Activated T-helper 1 cell treated with anti-CD3 and anti-CD28 coated beads, Interleukin-2, amount 50 U/mL, for 16 hours (primary cell): Measurements from ENCODE around the gene C5.
"Not testable (repeated sequence)": the region's sequence is repeated elsewhere in the genome, so short reads cannot be mapped to it uniquely, and the experiment has no call there.

ENCODE experiments used
- DNase-seq, 2 donors: peaks; one replicate each; pipeline ENCODE4 v3.0.0-alpha.2; 2020; ENCODE audit warnings: low read depth in 1 of 2, low spot score in 1 of 2

The C5 gene

DNA sequence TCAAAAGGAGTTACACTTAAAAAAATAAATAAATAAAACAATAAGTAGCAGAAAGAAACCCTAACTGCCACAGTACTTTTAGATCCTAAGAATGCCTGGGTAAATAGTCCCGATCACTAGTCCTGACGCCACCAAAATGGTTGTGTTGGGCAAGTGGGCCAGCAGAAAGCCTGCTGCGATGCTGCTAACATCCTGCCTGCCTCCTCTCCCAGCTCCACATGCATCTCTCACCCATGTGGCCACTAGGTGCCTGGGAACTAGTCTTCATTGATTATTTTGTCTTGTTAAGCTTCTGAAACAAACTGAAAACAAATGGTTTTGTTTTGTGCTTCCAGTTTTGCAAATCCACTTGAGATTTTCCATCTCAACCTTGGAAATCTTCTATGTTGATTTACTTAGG, 69.1 kb downstream of the C5 start:
- no peak for DNase-seq

DNA sequence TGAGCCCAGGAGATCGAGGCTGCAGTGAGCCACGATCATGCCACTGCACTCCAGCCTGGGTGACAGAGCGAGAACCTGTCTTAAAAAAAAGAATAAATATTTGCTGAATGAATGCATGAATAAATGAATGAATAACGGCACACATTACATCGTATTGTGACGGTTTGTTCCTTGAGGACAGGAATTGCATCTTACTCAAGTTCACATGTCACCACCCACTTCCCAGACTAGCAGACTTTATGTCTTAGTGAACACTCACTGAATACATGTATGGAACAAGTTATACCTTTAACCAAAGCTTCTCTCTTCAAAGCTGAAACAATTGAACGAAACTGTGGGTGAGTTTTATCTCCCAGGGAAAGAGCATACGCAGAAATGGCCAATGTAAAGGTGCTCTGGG, 70.3 kb downstream of the C5 start:
- DNase-seq = no peak

DNA sequence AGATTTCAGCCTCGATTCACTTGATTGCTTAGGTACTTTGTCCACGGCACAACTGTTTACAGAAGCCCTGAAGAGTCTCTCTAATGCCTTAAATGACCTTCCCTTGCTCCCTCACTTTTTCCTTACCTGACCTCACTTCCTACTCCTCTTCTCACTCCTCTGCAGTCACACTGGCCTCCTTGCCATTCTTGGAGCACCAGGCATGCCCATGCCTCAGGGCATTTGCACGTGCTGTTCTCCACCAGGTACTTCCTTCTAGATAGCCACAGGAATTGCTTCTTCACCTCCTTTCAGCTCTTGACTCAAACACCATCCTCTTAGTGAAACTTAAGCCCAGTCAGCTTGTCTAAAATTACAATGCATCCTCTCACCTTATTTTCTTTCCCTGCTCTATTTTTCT, 71.1 kb downstream of the C5 start:
- no peak for DNase-seq

- DNase-seq = no peak
Observed at GRCh38 chr9:120977321-120977720, 72.8 kb downstream of the C5 start.

DNA sequence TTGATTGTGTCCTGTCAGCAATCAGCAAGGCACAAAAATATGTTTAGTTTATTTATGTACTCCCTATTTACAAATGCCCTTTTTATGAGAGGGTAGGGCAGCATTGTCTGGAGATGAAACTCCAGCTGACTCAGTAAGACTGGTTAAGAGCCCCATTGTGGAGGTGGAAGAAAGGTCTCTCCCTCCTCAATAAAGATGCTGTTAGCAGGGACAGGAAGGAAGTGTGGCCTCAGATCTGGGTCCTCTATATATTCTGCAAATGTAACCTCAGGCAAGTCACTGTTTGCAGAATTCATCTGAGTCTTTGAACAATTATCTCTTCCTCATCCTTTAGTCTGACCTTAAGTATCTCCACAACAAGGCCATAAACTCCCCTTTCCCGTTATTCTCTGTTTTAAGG, 75.2 kb downstream of the C5 start:
- DNase-seq = no peak

GRCh38 chr9:120974181-120974580, 75.9 kb downstream of the C5 start:
- no peak for DNase-seq

DNA sequence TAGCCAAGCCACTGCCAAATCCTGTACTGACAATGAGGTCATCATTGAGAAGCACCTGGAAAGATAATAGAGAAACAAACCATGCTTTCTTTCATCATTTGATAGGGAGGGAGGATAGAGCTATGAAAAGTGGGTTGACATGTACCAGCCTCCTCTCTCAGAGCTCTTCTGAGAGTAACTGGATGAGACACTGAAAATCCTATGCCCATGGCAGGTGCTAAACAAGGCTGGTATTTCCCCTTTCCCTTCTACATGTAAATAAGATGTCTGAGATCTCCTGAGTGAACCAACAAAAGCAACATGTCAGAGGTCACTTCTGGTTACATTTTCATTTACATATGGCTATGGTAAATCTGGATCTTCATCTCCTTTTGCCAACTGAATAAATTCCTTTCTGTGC, 78.1 kb downstream of the C5 start:
- DNase-seq = no peak

GRCh38 chr9:120971471-120971870, 78.6 kb downstream of the C5 start:
- DNase-seq = not testable (repeated sequence)

DNA sequence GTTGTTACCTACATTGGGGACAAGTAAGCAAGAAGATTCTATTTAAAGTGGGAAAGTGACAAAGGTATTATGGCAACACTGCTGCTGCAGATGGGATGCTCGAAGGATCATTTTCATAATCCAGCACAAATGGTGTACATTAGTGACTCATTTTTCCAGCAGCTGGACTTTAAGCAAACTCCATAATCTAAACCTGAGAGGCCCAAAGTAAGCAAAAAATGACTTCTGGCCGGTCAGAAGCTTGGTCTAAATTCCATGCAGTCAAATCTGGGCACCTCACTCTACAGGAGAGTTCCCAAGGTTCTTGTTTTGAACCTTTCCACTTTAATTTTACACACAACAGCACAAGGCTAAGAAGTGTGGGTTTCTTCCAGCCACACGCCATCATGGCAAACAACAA, 79.8 kb downstream of the C5 start:
- no peak for DNase-seq

DNA sequence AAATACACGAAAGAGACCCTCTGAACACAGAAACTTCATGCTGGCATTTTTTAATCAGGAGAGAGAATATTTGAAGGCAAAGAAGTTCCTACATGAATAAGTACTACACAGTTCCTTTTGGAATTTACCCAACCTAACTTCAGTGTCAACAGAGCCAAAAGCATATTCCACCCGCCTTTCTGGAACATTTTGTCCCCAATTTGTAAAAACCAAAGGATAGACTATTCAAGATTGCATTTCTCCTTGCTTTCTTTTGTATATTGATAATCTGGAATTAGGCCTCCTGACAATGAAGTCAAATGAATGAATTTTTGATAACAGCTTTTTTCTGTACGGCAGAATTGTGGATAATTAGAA, 84.1 kb downstream of the C5 start:
- DNase-seq = no peak

- DNase-seq = no peak
Observed at GRCh38 chr9:120965344-120966012, 84.6 kb downstream of the C5 start.

DNA sequence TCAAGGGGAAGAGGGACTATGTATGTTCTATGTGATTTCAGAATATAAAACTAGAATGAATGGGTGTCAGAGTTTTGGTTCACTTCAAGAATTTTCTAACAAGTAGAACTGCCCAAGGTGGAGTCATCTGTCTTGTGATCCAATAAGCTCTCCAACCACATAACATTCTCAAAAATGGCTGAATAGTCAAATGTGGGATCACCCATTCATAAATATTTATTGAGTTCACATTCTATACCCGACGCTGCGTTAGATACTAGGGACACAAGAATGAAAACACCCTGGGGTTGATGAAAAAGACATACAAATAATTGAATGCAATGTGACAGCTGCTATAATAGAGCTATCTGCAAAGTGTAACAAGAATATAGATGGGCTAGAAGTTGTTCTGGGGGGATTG, 88.1 kb downstream of the C5 start:
- DNase-seq = no peak

DNA sequence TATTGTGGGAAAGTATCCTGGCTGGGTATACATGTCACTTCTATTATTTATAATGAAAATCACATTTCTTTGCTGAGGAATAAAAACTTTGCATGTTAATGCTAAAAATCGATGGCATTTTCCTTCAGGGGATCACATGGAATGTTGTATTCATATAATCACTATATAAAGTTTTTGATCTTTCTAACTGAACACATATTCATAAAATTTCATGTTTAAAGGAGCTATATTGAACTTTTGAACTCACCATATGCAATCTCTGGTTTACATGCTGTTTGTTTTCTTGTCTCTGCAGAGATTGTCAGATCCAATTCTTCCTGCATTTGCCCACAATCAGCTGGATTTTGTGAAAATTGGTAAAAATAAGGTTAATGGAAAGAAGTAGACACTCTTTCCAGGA, 90.1 kb downstream of the C5 start:
- no peak for DNase-seq

- DNase-seq = no peak
Observed at GRCh38 chr9:120956862-120957261, 93.2 kb downstream of the C5 start.

DNA sequence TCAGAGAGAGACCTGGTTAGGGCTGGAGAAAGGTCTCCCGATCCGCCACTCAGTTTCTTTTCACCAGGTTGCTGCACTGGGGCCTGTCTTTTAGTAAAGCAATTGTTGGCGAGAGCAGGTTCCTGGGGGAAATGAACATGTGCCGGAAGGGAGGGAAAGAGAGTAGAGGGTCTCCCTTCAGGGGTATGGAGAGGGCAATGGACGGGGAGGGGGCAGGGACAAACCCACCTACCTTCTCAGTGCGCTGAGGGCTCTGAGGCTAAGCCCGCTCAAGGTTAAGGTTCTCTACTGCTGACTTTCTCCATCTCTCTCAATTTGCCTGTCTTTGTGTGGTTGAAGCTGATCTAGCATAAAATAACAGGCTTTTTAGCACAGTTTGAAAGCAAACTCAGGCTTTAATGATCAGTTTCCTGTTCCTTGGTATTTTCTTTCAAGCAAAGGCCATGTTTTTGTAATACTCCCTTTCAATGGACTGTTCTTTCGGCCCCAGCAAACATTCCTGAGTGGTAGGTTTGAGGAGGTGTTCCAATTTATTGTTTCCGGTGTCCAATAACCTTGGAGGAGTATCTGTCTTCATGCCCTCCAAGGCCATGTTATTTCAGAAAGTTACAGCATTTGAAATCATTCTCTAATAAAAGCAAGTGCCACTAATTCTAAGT, 98.0 kb downstream of the C5 start:
- DNase-seq = no peak

GRCh38 chr9:120950421-120951388, 99.4 kb downstream of the C5 start:
- no peak for DNase-seq

GRCh38 chr9:120949290-120949689, 100.8 kb downstream of the C5 start:
- no peak for DNase-seq

DNA sequence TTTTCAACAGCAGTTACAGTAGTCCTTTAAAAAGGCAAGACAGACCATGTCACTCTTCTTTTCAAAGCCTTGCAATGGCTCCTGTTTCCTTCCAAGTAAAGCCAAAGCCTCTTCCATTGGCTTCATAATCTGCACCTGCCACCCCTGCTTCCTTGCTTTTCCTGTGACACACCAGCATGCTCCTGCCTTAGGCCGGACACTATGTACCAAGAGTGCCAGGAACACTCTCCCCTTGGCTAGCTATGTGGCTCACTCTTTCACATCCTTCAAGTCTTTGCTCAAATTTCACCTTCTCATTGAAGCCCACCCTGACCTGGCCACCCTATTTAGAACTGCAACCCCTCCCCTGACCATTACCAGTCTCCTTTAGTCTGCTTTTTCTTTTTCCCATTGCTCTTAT, 101.3 kb downstream of the C5 start:
- no peak for DNase-seq

- no peak for DNase-seq
Observed at GRCh38 chr9:120947222-120947621, 102.9 kb downstream of the C5 start.

DNA sequence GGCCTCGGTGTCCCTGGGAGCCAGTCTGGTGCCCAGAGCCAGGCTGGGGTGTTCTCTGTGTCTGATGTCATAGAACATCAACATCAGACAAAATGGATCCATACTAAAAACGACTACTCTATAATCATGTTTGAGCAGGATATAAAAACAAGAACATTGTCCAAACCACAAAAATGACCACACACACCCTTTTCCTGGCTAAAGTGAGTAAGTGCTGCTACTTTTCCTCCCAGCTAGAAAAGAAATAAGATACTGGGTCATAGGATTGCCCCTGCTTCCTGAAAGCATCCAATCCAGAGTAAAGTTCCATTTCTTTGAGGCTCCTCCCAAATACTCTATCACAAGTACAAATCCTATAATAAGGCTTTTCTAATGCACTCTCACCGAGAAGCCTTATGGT, 103.8 kb downstream of the C5 start:
- DNase-seq = no peak

- DNase-seq = no peak
Observed at GRCh38 chr9:120944948-120945347, 105.1 kb downstream of the C5 start.

GRCh38 chr9:120944434-120944843, 105.6 kb downstream of the C5 start:
- DNase-seq = no peak
